Mesendoderm (in vitro differentiated cells): ENCODE data around the gene PKN2.

Experiments used
- DNase-seq: peaks from one replicate; pipeline ENCODE4 v3.0.0; 2013
- H2AK5ac ChIP-seq: 2 replicates; pipeline ENCODE4 v1.6.1; 2013; ENCODE audit warnings: low read length, inconsistent platforms
- H2BK120ac ChIP-seq: 2 replicates; pipeline ENCODE4 v1.6.1; 2013; ENCODE audit warnings: low read depth, mild to moderate bottlenecking, low read length, moderate library complexity, mixed read lengths
- H2BK15ac ChIP-seq: replicated peaks from 2 replicates; pipeline ENCODE4 v1.6.1; 2013; ENCODE audit warnings: low read depth, mild to moderate bottlenecking, moderate library complexity
- H2BK5ac ChIP-seq: 2 replicates; pipeline ENCODE4 v1.6.1; 2013; ENCODE audit warnings: low read length, inconsistent platforms
- H3K18ac ChIP-seq: 2 replicates; pipeline ENCODE4 v1.6.1; 2013; ENCODE audit warnings: mild to moderate bottlenecking, low read length, mixed read lengths
- H3K23ac ChIP-seq: one replicate; pipeline ENCODE4 v1.6.1; 2013; ENCODE audit warnings: low read length
- H3K27ac ChIP-seq: 2 replicates; pipeline ENCODE4 v1.5.1; 2013; ENCODE audit warnings: low read depth, mild to moderate bottlenecking, inconsistent platforms, low read length, moderate library complexity
- H3K27me3 ChIP-seq: 2 replicates; pipeline ENCODE4 v1.6.1; 2013; ENCODE audit warnings: low read length, control low read depth, mild to moderate bottlenecking, inconsistent platforms; ENCODE audit not compliant: insufficient read depth, poor library complexity
- H3K36me3 ChIP-seq: 2 replicates; pipeline ENCODE4 v1.6.1; 2013; ENCODE audit warnings: low read length, inconsistent platforms; ENCODE audit not compliant: control insufficient read depth, insufficient read depth
- H3K4ac ChIP-seq: one replicate; pipeline ENCODE4 v1.6.1; 2013; ENCODE audit warnings: low read depth, mild to moderate bottlenecking, low read length, moderate library complexity
- H3K4me1 ChIP-seq: 2 replicates; pipeline ENCODE4 v1.6.1; 2013; ENCODE audit warnings: low read depth, low read length, inconsistent platforms; ENCODE audit not compliant: control insufficient read depth
- H3K4me2 ChIP-seq: 2 replicates; pipeline ENCODE4 v1.6.1; 2013; ENCODE audit warnings: low read length
- H3K4me3 ChIP-seq: 2 replicates; pipeline ENCODE4 v1.5.1; 2013; ENCODE audit warnings: mild to moderate bottlenecking, low read length
- H3K56ac ChIP-seq: one replicate; pipeline ENCODE4 v1.6.1; 2013; ENCODE audit warnings: low read length
- H3K79me1 ChIP-seq: 2 replicates; pipeline ENCODE4 v1.6.1; 2013; ENCODE audit warnings: low read length, inconsistent platforms
- H3K79me2 ChIP-seq: 2 replicates; pipeline ENCODE4 v1.6.1; 2013; ENCODE audit warnings: mild to moderate bottlenecking, low read length; ENCODE audit not compliant: control insufficient read depth, insufficient read depth
- H3K9ac ChIP-seq: 2 replicates; pipeline ENCODE4 v1.6.1; 2013; ENCODE audit warnings: low read length, inconsistent platforms
- H4K5ac ChIP-seq: one replicate; pipeline ENCODE4 v1.6.1; 2013; ENCODE audit warnings: low read length
- H4K8ac ChIP-seq: one replicate; pipeline ENCODE4 v1.6.1; 2013; ENCODE audit warnings: low read depth, mild to moderate bottlenecking, control low read depth, low read length, moderate library complexity
- WGBS: extraction: QIAGEN DNeasy Blood & Tissue Kit; methylation state at CpG from one replicate; pipeline ENCODE4 v1.1.7; 2013; ENCODE audit warnings: low lambda C conversion rate, missing lambda C conversion rate; ENCODE audit not compliant: insufficient coverage; ENCODE audit errors: extremely low coverage; 5-methylcytosine and 5-hydroxymethylcytosine counted together

PKN2 gene

GRCh38 chr1:88800382-88801051, 116.4 kb downstream of the PKN2 start:
- no peak overlapping the region for H3K4ac ChIP-seq
- no peak overlapping the region for H2BK120ac ChIP-seq
- peak; percentile 29 for DNase-seq
- H3K79me2 ChIP-seq, result no peaks in the 10 kb centered on the region
- H3K36me3 ChIP-seq, result no peaks in the 10 kb centered on the region
- no peaks in the 10 kb centered on the region for H3K79me1 ChIP-seq
- no CpG with 5 or more reads among the region's 5 CpGs for WGBS
- H3K18ac ChIP-seq, result no peak overlapping the region
- no peaks in the 10 kb centered on the region for H3K27me3 ChIP-seq
- no peak overlapping the region for H3K56ac ChIP-seq
- H3K27ac ChIP-seq, result no peak overlapping the region
- no peak overlapping the region for H2BK15ac ChIP-seq
- no peak overlapping the region for H2BK5ac ChIP-seq
- H3K4me1 ChIP-seq, result no peaks in the 10 kb centered on the region
- no peak overlapping the region for H3K9ac ChIP-seq
- H4K5ac ChIP-seq, result no peak overlapping the region
- H3K4me3 ChIP-seq, result no peak overlapping the region
- H4K8ac ChIP-seq, result no peak overlapping the region
- H3K23ac ChIP-seq, result no peak overlapping the region
- H3K4me2 ChIP-seq, result no peak overlapping the region
- no peak overlapping the region for H2AK5ac ChIP-seq

- H2BK5ac ChIP-seq, result no peak overlapping the region
- no peak overlapping the region for H4K5ac ChIP-seq
- no peaks in the 10 kb centered on the region for H3K27me3 ChIP-seq
- no peak overlapping the region for H3K23ac ChIP-seq
- no CpG with 5 or more reads among the region's 9 CpGs for WGBS
- H3K4me2 ChIP-seq, result no peak overlapping the region
- H2BK15ac ChIP-seq, result no peak overlapping the region
- no peak overlapping the region for H3K4me3 ChIP-seq
- H3K4ac ChIP-seq, result peak overlapping the region; percentile 16
- no peak for DNase-seq
- H2AK5ac ChIP-seq, result no peak overlapping the region
- no peak overlapping the region for H3K18ac ChIP-seq
- no peak overlapping the region for H3K56ac ChIP-seq
- no peaks in the 10 kb centered on the region for H3K4me1 ChIP-seq
- no peak overlapping the region for H4K8ac ChIP-seq
- no peaks in the 10 kb centered on the region for H3K79me2 ChIP-seq
- H3K79me1 ChIP-seq, result no peaks in the 10 kb centered on the region
- H3K9ac ChIP-seq, result no peak overlapping the region
- H2BK120ac ChIP-seq, result no peak overlapping the region
- no peak overlapping the region for H3K27ac ChIP-seq
- peaks cover 1% of the 10 kb centered on the region for H3K36me3 ChIP-seq
Measured at GRCh38 chr1:88801575-88802208, 117.6 kb downstream of the PKN2 start.

GRCh38 chr1:88802404-88802803, 118.3 kb downstream of the PKN2 start:
- Histone ChIP-seq H3K4me3 (no peak overlapping the region), H3K27me3 (no peaks in the 10 kb centered on the region), H4K5ac (no peak overlapping the region), H3K27ac (no peak overlapping the region), H2BK120ac (no peak overlapping the region), H3K4ac (no peak overlapping the region), H3K36me3 (peaks cover 1% of the 10 kb centered on the region), H3K79me1 (no peaks in the 10 kb centered on the region), H3K4me2 (no peak overlapping the region), H3K56ac (no peak overlapping the region), H3K4me1 (no peaks in the 10 kb centered on the region), H2BK15ac (no peak overlapping the region), H3K79me2 (no peaks in the 10 kb centered on the region), H3K9ac (no peak overlapping the region), H3K18ac (no peak overlapping the region), H2BK5ac (no peak overlapping the region), H2AK5ac (no peak overlapping the region), H3K23ac (no peak overlapping the region), H4K8ac (no peak overlapping the region)
- WGBS, result no CpG with 5 or more reads among the region's 7 CpGs
- DNase-seq, result no peak

GRCh38 chr1:88802950-88803349, 118.9 kb downstream of the PKN2 start:
- Histone ChIP-seq H4K5ac (no peak overlapping the region), H4K8ac (no peak overlapping the region), H2BK120ac (no peak overlapping the region), H3K4me3 (no peak overlapping the region), H3K4me1 (no peaks in the 10 kb centered on the region), H2AK5ac (no peak overlapping the region), H3K56ac (no peak overlapping the region), H3K79me2 (no peaks in the 10 kb centered on the region), H2BK5ac (no peak overlapping the region), H3K4me2 (no peak overlapping the region), H3K79me1 (no peaks in the 10 kb centered on the region), H3K9ac (no peak overlapping the region), H3K36me3 (peaks cover 1% of the 10 kb centered on the region), H3K23ac (no peak overlapping the region), H3K27me3 (no peaks in the 10 kb centered on the region), H3K18ac (no peak overlapping the region), H2BK15ac (no peak overlapping the region), H3K4ac (no peak overlapping the region), H3K27ac (no peak overlapping the region)
- no peak for DNase-seq
- WGBS, result no CpG with 5 or more reads among the region's 2 CpGs

- Histone ChIP-seq H3K18ac (no peak overlapping the region), H3K56ac (no peak overlapping the region), H4K5ac (no peak overlapping the region), H3K4me1 (no peaks in the 10 kb centered on the region), H3K79me1 (no peaks in the 10 kb centered on the region), H3K27ac (no peak overlapping the region), H4K8ac (no peak overlapping the region), H3K4ac (no peak overlapping the region), H2AK5ac (no peak overlapping the region), H3K23ac (no peak overlapping the region), H2BK120ac (no peak overlapping the region), H3K36me3 (peaks cover 1% of the 10 kb centered on the region), H2BK5ac (no peak overlapping the region), H3K27me3 (no peaks in the 10 kb centered on the region), H2BK15ac (no peak overlapping the region), H3K4me3 (no peak overlapping the region), H3K79me2 (no peaks in the 10 kb centered on the region), H3K9ac (no peak overlapping the region), H3K4me2 (no peak overlapping the region)
- no peak for DNase-seq
- no CpG with 5 or more reads among the region's 5 CpGs for WGBS
Measured at GRCh38 chr1:88803444-88803843, 119.4 kb downstream of the PKN2 start.

- Histone ChIP-seq H2AK5ac (no peak overlapping the region), H3K4me3 (no peak overlapping the region), H4K8ac (no peak overlapping the region), H3K79me2 (no peaks in the 10 kb centered on the region), H3K4me1 (no peaks in the 10 kb centered on the region), H4K5ac (no peak overlapping the region), H3K9ac (no peak overlapping the region), H2BK120ac (no peak overlapping the region), H3K27me3 (no peaks in the 10 kb centered on the region), H3K4me2 (no peak overlapping the region), H3K56ac (no peak overlapping the region), H3K4ac (no peak overlapping the region), H2BK15ac (no peak overlapping the region), H2BK5ac (no peak overlapping the region), H3K36me3 (no peaks in the 10 kb centered on the region), H3K23ac (no peak overlapping the region), H3K27ac (no peak overlapping the region), H3K18ac (no peak overlapping the region), H3K79me1 (no peaks in the 10 kb centered on the region)
- no peak for DNase-seq
Measured at GRCh38 chr1:88812366-88812765, 128.3 kb downstream of the PKN2 start.
